HEK293 (cell line): ENCODE measurements around the gene SPC25.

ENCODE experiments used
- MYNN ChIP-seq: fragments of 450-650 bp; formaldehyde crosslinking; IDR thresholded peaks from 2 replicates; pipeline ENCODE4 v1.5.1; 2016; ENCODE audit warnings: missing biosample characterization, missing genetic modification characterization, borderline replicate concordance
- SCRT1 ChIP-seq: fragments of 450-650 bp; formaldehyde crosslinking; IDR thresholded peaks from 2 replicates; pipeline ENCODE4 v1.5.1; 2016; ENCODE audit warnings: missing biosample characterization, missing genetic modification characterization, borderline replicate concordance
- ZBTB7A ChIP-seq: fragments of 450-650 bp; formaldehyde crosslinking; IDR thresholded peaks from 2 replicates; pipeline ENCODE4 v1.5.1; 2016; ENCODE audit warnings: low read depth, missing biosample characterization, missing genetic modification characterization
- ZNF530 ChIP-seq: fragments of 450-650 bp; formaldehyde crosslinking; IDR thresholded peaks from 2 replicates; pipeline ENCODE4 v1.5.1; 2016; ENCODE audit warnings: low read depth, missing biosample characterization, missing genetic modification characterization
- ZNF555 ChIP-seq: fragments of 450-650 bp; formaldehyde crosslinking; conservative IDR thresholded peaks from 2 replicates; pipeline ENCODE4 v1.5.1; 2017; ENCODE audit warnings: missing biosample characterization, mild to moderate bottlenecking, missing genetic modification characterization, inconsistent platforms
- TF ChIP-seq, protein P1 (sequence below): fragments of 450-650 bp; formaldehyde crosslinking; IDR thresholded peaks from 2 replicates; pipeline ENCODE4 v1.5.1; 2016; ENCODE audit warnings: missing biosample characterization, missing genetic modification characterization
- TF ChIP-seq, protein P2 (sequence below): fragments of 450-650 bp; formaldehyde crosslinking; IDR thresholded peaks from 2 replicates; pipeline ENCODE4 v1.5.1; 2016; ENCODE audit warnings: missing biosample characterization, missing genetic modification characterization, low read depth

DNA sequence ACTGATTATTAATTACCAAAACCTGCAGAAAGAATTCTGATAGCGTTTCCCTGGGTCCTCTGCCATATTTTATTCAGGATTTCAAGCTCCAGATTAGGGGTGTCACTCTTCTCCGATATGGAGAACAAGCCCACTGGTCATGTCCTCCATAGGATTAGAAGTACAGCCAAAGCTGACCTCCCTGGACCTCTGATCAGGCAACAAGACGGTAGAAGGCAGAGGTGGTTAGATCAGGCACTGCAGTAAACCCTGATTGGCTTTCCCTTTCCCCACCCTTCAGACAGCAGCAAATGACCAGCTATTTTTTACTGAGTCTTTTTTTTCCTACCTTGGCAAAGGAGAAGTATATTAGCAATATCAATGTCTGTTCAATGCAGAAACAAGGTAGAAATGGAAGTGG is 37.7 kb downstream of the SPC25 start:
- TF ChIP-seq SCRT1 (tag by site-specific recombination) (no peak), ZNF530 (no peak), ZNF555 (tag by site-specific recombination) (no peak), ZBTB7A (tag by site-specific recombination) (no peak), MYNN (tag by site-specific recombination) (no peak)
- TF ChIP-seq, protein P1, sequence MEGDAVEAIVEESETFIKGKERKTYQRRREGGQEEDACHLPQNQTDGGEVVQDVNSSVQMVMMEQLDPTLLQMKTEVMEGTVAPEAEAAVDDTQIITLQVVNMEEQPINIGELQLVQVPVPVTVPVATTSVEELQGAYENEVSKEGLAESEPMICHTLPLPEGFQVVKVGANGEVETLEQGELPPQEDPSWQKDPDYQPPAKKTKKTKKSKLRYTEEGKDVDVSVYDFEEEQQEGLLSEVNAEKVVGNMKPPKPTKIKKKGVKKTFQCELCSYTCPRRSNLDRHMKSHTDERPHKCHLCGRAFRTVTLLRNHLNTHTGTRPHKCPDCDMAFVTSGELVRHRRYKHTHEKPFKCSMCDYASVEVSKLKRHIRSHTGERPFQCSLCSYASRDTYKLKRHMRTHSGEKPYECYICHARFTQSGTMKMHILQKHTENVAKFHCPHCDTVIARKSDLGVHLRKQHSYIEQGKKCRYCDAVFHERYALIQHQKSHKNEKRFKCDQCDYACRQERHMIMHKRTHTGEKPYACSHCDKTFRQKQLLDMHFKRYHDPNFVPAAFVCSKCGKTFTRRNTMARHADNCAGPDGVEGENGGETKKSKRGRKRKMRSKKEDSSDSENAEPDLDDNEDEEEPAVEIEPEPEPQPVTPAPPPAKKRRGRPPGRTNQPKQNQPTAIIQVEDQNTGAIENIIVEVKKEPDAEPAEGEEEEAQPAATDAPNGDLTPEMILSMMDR (tag by site-specific recombination), result no peak
- TF ChIP-seq, protein P2, sequence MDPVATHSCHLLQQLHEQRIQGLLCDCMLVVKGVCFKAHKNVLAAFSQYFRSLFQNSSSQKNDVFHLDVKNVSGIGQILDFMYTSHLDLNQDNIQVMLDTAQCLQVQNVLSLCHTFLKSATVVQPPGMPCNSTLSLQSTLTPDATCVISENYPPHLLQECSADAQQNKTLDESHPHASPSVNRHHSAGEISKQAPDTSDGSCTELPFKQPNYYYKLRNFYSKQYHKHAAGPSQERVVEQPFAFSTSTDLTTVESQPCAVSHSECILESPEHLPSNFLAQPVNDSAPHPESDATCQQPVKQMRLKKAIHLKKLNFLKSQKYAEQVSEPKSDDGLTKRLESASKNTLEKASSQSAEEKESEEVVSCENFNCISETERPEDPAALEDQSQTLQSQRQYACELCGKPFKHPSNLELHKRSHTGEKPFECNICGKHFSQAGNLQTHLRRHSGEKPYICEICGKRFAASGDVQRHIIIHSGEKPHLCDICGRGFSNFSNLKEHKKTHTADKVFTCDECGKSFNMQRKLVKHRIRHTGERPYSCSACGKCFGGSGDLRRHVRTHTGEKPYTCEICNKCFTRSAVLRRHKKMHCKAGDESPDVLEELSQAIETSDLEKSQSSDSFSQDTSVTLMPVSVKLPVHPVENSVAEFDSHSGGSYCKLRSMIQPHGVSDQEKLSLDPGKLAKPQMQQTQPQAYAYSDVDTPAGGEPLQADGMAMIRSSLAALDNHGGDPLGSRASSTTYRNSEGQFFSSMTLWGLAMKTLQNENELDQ (tag by site-specific recombination), result no peak
